SW480 (cell line): Measurements from ENCODE around the gene SIGLEC6.
A peak's percentile ranks its signal among the peaks of the same experiment; 100 is the strongest.

Experiments
- DNase-seq: peaks from one replicate; pipeline ENCODE4 v3.0.0-alpha.2; 2016; ENCODE audit warnings: low spot score

The SIGLEC6 gene

GRCh38 chr19:51531349-51532315 is at the start of gene SIGLEC6:
Gene SIGLEC6, minus strand, starts transcription at chr19:51531670. Its CDS starts 22 bp downstream, at chr19:51531648.
- DNase-seq = peak; percentile 17

GRCh38 chr19:51576850-51577249 is 45.4 kb upstream of the SIGLEC6 start:
- no peak for DNase-seq

DNA sequence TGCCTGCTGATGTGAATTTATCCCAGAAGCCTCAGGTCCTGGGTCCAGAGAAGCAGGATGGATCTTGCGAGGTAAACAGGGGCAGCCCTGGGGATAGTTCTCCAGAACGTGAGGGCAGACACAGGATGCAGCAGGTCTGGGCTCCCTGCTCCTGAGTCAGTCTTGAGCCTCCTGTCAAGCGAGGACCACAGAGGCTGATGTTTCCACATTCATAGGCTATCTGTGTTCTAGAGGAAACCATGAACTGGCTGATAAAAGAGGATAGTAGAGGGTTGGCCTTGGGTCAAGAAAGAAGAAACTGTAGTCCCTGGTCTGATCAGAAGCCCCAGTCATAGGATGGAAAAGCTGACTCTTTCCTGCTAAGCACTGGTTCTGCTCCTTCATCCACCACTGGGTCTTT is 41.9 kb upstream of the SIGLEC6 start:
- DNase-seq = no peak

DNA sequence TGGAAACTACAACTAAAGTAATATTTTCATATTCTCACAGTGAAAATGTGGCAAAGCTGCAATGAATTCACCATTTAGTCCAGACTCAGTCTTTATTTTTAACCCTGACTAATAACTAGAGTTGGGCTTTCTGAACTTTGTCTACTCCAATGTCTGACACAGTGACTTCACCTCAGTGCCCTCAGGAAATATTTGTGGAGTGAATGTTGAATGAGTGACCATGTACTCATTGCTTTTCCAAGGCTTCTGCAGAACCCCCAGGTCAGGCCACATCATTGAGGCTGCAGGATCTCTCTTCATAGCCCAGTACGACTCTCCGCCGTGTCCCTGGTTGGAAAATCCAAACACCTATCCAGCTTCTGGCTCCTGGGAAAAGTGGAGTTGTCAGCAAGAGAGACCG is 41.4 kb upstream of the SIGLEC6 start:
- no peak for DNase-seq

- no peak for DNase-seq
Observed at GRCh38 chr19:51572410-51572809, 40.9 kb upstream of the SIGLEC6 start.

DNA sequence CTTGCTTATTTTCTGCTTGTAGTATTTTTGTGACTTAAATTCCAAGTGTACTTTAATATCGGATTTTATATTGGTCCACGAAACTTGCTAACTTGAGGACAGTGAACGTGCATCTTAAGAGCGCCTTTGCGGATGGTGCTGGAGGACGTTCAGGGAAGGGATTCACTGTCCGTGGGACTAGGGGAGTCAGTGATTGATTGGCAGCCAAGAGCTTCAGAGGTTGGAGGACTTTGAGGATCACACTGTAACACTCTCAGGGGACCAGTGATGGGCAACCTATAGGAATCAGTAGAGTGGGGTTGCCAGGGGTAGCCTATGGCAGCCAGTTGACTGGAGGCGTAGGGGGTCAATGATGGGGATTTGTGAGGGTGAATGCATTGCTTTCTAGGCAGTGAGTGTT is 40.1 kb upstream of the SIGLEC6 start:
- no peak for DNase-seq

DNA sequence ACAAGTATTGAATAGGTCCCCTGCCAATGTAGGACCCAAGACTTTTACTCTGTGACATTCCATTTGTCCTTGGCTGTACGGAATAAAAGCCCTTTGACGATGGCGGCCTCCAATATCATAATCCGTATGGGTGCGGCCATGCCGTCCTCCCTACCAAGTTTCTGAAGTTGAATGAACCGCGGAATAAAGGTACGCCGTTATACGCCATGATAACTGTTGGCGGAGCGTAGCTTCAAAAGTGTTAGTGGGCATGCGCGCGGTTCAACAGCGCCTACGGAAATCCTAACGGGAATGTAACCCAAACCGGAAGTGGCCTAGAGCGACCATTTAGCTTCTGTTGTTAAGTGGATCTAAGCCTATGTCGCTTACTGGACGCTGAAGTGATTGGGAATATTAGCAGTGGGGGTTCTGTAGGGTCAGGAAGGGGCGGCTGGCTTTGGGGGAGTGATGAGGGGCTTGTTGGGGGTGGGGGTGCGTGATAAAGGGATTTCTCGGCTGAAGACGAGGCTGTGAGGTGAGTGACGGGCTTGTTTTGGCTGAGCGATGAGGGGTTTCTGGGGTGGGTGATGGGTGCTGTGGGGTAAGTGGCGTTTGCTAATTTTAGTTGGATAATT is 39.6 kb upstream of the SIGLEC6 start, which contains the start of gene ZNF175:
ZNF175 (plus strand) TSS at position 322 of the 614 bp plus-strand sequence. CDS start 2,047 bp downstream, outside the sequence.
- DNase-seq = peak; percentile 98

- no peak for DNase-seq
Observed at GRCh38 chr19:51568456-51568855, 37.0 kb upstream of the SIGLEC6 start.

DNA sequence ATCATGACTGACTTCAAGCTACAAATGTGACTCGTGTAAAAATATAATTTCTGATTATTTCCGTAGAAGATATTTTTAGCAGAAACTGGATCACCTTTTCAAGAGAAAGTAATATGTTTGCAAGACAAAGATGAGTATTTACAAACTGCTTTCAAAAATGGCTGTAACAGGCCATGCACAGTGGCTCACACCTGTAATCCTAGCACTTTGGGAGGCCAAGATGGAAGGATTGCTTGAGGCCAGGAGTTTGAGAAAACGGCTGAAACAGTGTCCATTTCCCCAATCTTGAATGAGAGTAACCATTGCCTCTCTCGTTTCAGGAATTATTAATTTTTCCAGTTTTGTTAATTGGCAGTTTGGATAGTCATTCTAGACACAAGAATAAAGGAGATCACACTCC is 36.1 kb upstream of the SIGLEC6 start:
- DNase-seq = no peak

GRCh38 chr19:51566489-51567100 is 35.1 kb upstream of the SIGLEC6 start:
- DNase-seq = no peak

GRCh38 chr19:51565583-51565982 is 34.1 kb upstream of the SIGLEC6 start:
- peak; percentile 43 for DNase-seq

DNA sequence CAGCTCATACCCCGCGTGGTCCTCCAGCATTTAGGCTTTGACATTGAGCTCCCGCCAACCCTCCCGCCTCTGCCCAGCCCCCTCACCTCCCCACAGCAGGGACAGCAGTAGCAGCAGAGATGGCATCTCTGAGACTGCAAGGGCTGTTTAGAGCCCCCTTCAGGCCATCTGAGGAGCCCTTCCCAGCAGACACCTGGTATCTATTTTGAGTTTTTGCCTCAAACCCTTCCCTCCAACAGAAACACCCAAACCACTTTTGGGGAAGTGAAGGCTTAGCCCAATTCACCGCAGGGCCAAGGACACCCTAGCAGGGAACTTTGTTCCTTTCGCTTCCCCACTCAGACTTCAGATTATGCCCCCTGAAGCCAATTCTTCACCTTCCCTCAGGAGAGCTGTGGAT is 33.3 kb upstream of the SIGLEC6 start:
- DNase-seq = no peak

DNA sequence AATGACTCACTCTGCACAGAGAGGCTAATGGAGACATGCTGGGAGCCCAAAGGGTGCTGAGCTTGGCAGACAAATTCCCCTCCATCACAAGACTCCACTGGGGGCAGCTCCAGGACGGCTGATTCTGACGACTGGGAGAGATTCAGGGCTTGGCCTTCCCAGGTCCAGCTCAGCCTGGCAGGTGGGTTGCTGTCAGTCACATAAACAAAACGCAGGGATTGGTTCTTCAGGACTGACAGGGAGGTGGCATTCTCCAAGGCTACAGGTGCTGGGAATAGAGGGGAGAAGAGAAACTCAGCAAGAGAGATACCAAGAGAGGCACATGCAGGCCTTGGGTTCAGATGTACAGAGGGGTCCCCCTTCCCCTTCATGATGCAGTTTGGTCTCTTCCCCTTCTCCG is 28.9 kb upstream of the SIGLEC6 start:
- no peak for DNase-seq

- no peak for DNase-seq
Observed at GRCh38 chr19:51559240-51559639, 27.8 kb upstream of the SIGLEC6 start.

GRCh38 chr19:51552996-51553725 is 21.7 kb upstream of the SIGLEC6 start:
- DNase-seq = peak; percentile 66

GRCh38 chr19:51552608-51552995 is 21.1 kb upstream of the SIGLEC6 start:
- no peak for DNase-seq

GRCh38 chr19:51551673-51552432 is 20.4 kb upstream of the SIGLEC6 start:
- no peak for DNase-seq

DNA sequence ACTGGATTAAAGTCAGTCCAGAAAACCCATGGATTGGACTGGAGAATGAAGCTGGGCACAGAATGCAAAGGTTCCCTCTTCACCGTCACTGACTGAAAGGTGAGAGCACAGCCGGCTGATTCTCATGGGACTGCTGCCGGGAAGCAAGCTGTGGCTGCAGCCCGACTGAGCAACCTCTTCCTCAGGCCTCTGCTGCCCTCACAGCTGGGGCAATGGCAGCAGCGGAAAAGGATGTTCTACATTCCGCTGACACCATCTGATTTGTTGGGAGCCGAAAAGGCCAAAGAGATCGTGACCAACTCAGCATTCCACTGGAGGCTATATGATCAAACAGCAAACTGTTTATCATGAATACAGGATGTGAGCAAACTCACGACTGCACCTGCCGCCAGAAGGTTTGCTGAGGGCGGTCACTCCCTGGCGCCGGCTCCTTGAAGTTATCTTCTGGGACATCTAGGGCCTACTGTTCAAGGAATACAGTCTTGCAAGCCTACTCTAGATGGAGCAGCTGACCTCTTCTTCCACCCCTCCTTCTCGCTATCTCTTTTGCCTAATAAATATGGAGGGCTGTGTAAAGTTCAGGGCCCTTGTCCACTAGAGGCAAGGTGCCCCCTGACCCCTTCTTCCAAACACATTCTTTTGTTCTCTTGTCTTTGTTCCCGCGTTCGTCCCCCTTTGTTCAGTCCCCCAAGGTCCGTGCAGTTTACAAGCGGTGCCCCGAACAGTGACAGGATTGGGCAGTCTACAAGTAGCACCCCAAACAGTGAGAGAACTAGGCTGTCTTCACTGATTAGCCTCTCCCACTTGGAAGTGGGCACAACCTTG is 19.6 kb upstream of the SIGLEC6 start:
- DNase-seq = no peak

DNA sequence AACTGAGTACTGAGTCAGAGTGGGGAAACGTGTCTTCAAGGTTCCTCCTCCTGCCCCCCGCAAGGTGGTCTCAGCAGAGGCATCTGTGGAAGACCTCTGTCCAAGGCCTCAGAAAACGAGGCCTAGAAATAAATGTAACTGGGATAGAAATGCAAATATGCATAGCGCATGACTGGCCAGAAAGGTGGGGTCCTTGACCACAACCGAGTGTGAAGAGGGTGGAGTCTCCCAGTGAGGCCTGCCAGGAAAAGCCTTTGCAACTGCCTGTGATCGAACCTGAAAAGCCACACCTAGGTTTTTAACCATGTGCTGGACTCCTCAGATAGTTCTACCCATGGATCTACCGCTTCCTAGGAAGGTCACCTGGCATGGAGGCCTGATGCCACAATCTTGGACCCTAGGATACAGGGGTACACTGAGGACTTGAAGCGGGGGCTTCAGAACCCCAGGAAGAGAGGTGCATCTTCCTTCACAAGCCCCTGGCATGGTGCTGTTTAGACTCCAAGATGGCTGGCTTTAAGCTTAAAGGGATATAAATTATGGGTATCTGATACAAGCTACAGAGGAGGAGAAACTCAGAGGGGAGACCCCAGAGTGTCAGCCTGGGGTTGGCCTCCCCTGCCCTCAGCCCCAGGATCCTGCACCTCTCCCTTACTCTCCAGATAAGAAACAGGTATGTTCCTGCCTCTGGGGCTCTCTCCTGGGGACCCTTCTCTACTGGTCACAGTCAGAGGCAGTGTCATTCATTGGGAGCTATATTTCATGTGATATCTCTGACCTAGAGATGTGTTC is 18.3 kb upstream of the SIGLEC6 start:
- DNase-seq = no peak

- DNase-seq = no peak
Observed at GRCh38 chr19:51548891-51549305, 17.4 kb upstream of the SIGLEC6 start.
